GM12878 (cell line): ENCODE data around the gene HSF5. TPM values are rescaled to one million over a fixed set of nuclear protein-coding genes. Genes with fewer than 3 reads are reported as not detected.

ENCODE experiments used
- ATAC-seq: fragments of 200-7000 bp; cut with Tn5 transposase; 3 replicates; pipeline ENCODE4 v1.9.1; 2020; ENCODE audit warnings: mild to moderate bottlenecking, moderate library complexity
- BruUV-seq: library from RNA; stranded (reverse); fragments of 400-500 nt; replicated peaks from 2 replicates; lab custom pipeline; 2021; lab: Mats Ljungman, UMichigan
- CTCF ChIA-PET: fragments of 300-600 bp; sonication (Branson Sonifier 250); formaldehyde crosslinking; extraction: SDS; loops from one replicate; lab custom pipeline; 2021; ENCODE audit warnings: inconsistent platforms; lab: Yijun Ruan, JAX
- POLR2A ChIA-PET: fragments of 350-600 bp; formaldehyde crosslinking; extraction: SDS; loops from one replicate; lab custom pipeline; 2021; ENCODE audit warnings: inconsistent platforms; lab: Charles Lee
- RAD21 ChIA-PET: fragments of 300-600 bp; sonication (Branson Sonifier 250); formaldehyde crosslinking; loops from one replicate; lab custom pipeline; 2023; ENCODE audit warnings: antibody characterized with exemption; ENCODE audit not compliant: unreplicated experiment; lab: Charles Lee
- SMC1A ChIA-PET: fragments of 300-600 bp; sonication (Branson Sonifier 250); formaldehyde crosslinking; loops from one replicate; lab custom pipeline; 2023; ENCODE audit not compliant: unreplicated experiment, uncharacterized antibody; lab: Charles Lee
- DNase-seq: peaks from one replicate; pipeline ENCODE4 v3.0.0-alpha.2; 2011; ENCODE audit warnings: low read depth, low spot score
- FAIRE-seq: peaks from 3 replicates; lab custom pipeline; 2011; peaks lifted over from hg19 to GRCh38; lab: Jason Lieb, UNC
- H2AFZ ChIP-seq: 2 replicates; pipeline ENCODE4 v1.6.0; 2011; ENCODE audit warnings: low read depth, low read length, control low read depth; ENCODE audit not compliant: control insufficient read depth
- H3K27ac ChIP-seq: 2 replicates; pipeline ENCODE4 v1.5.1; 2011; ENCODE audit warnings: control low read depth; ENCODE audit not compliant: control insufficient read depth, insufficient read depth
- H3K27me3 ChIP-seq, 2 experiments: replicated peaks in 1 of 2; 2 replicates each; pipeline versions ENCODE4 v1.6.0 to v1.6.1; 2011; ENCODE audit warnings: low read length in 1 of 2; ENCODE audit not compliant: control insufficient read depth in 2 of 2, insufficient read depth in 2 of 2
- H3K36me3 ChIP-seq, 2 experiments: 2 replicates each; pipeline ENCODE4 v1.5.1; 2011; ENCODE audit warnings: low read length in 1 of 2; ENCODE audit not compliant: control insufficient read depth in 2 of 2, insufficient read depth in 2 of 2
- H3K4me1 ChIP-seq: 2 replicates; pipeline ENCODE4 v1.6.1; 2011; ENCODE audit warnings: mild to moderate bottlenecking, low read length, moderate library complexity, mixed read lengths; ENCODE audit not compliant: control insufficient read depth, insufficient read depth
- H3K4me2 ChIP-seq: 2 replicates; pipeline ENCODE4 v1.6.0; 2011; ENCODE audit warnings: control low read depth; ENCODE audit not compliant: control insufficient read depth, insufficient read depth
- H3K4me3 ChIP-seq: fragments of 200-600 bp; sonication (generic); 2 replicates; pipeline ENCODE4 v1.5.1; 2016
- H3K79me2 ChIP-seq: 2 replicates; pipeline ENCODE4 v1.6.0; 2011; ENCODE audit warnings: low read length; ENCODE audit not compliant: control insufficient read depth, insufficient read depth
- H3K9ac ChIP-seq: 2 replicates; pipeline ENCODE4 v1.8.0; 2011; ENCODE audit warnings: low read length, control low read depth, mixed read lengths; ENCODE audit not compliant: control insufficient read depth, insufficient read depth
- H3K9me3 ChIP-seq: replicated peaks from 3 replicates; pipeline ENCODE4 v1.5.1; 2011; ENCODE audit warnings: mild to moderate bottlenecking, low read length; ENCODE audit not compliant: control insufficient read depth, insufficient read depth
- H4K20me1 ChIP-seq: 2 replicates; pipeline ENCODE4 v1.6.0; 2011; ENCODE audit not compliant: control insufficient read depth, insufficient read depth
- ASH2L ChIP-seq: fragments of 300-600, 200-600 bp; sonication (generic); IDR thresholded peaks from 2 replicates; pipeline ENCODE4 v1.6.1; 2017; ENCODE audit warnings: low read depth, mild to moderate bottlenecking, borderline replicate concordance
- FOS ChIP-seq: IDR thresholded peaks from 3 replicates; pipeline ENCODE4 v1.6.1; 2011; ENCODE audit warnings: borderline replicate concordance; ENCODE audit not compliant: insufficient read length; ENCODE audit errors: extremely low read depth
- HSF1 ChIP-seq: fragments of 150-350 bp; IDR thresholded peaks from 2 replicates; pipeline ENCODE4 v1.6.1; 2014; ENCODE audit warnings: mild to moderate bottlenecking, low read depth, low read length
- IRF5 ChIP-seq: fragments of 450-650 bp; IDR thresholded peaks from 2 replicates; pipeline ENCODE4 v1.6.1; 2017; ENCODE audit warnings: borderline replicate concordance
- TBL1XR1 ChIP-seq: IDR thresholded peaks from 2 replicates; pipeline ENCODE4 v1.6.1; 2012; ENCODE audit warnings: low read depth, low read length, improper control_type of control experiment
- ZBTB40 ChIP-seq: fragments of 450-650 bp; IDR thresholded peaks from 2 replicates; pipeline ENCODE4 v1.6.1; 2016; ENCODE audit warnings: mild to moderate bottlenecking, moderate library complexity, borderline replicate concordance
- WGBS: methylation state at CpG from one replicate; pipeline ENCODE4 v1.1.6; 2016; ENCODE audit warnings: low lambda C conversion rate; ENCODE audit not compliant: insufficient replicate concordance, insufficient coverage; ENCODE audit errors: missing lambda C conversion rate; 5-methylcytosine and 5-hydroxymethylcytosine counted together
- in situ Hi-C: fragments of 300-500 bp; cut with MboI; formaldehyde crosslinking; loops from 9 replicates; pipeline ENCODE4 v1.14.3; 2018; ENCODE audit warnings: mixed read lengths
- intact Hi-C: fragments of 100-400 bp; cut with micrococcal nuclease; formaldehyde crosslinking; loops from one replicate; pipeline ENCODE4 v1.14.2; 2022; ENCODE audit not compliant: unreplicated experiment
- polyA plus RNA-seq, 11 experiments: library from polyadenylated mRNA; depleted of rRNA in 4 of 11; unstranded in 6 of 11; stranded (reverse) in 5 of 11; fragments of >200 nt; fragmentation: Nextera tagmentation in 4 of 11; fragmentation: Illumina TruSeq in 1 of 11; extraction: Ambion mirVana in 4 of 11; extraction: Trizol in 1 of 11; gene quantifications; 1 replicate in 1 of 11; 2 replicates in 10 of 11; pipeline versions ENCODE4 v1.2.1 to v1.2.3, GENCODE V29; 2011 to 2016; ENCODE audit warnings: inconsistent platforms in 2 of 11, missing spikeins in 2 of 11, low read depth in 1 of 11
- total RNA-seq, 4 experiments: library from RNA; depleted of rRNA in 3 of 4; stranded (reverse); fragments of >200 nt in 3 of 4; fragmentation: Illumina TruSeq in 1 of 4; extraction: Trizol in 1 of 4; gene quantifications; 2 replicates each; pipeline versions ENCODE4 v1.2.1 to v1.2.3, GENCODE V29; 2013 to 2021

HSF5 gene
- total and polyA plus RNA-seq, 10 of the 15 experiments (the other 5 are each of a cell fraction or from before 2014, with no cell fraction given), result 0.02 to 0.18 (median 0.06) TPM; not detected in 4

GRCh38 chr17:58516644-58517377 is 28.6 kb upstream of the HSF5 start:
- peaks cover 0 to 3% of the 10 kb centered on the region in 2 experiments; a peak in 2 of 4 replicates for H3K36me3 ChIP-seq
- no TSS peak for BruUV-seq
- CTCF ChIA-PET, result no interaction called here
- 0 out of 2 replicates have a peak, but pooled peaks cover 2% of the 10 kb centered on the region for H4K20me1 ChIP-seq
- no peak for DNase-seq
- FAIRE-seq, result no peak
- SMC1A ChIA-PET, result interaction anchor here (0.7 kb wide), 1 partner anchor 68 kb away, joined by 4 read pairs; no protein-coding TSS in a partner anchor
- no peaks in the 10 kb centered on the region for H3K27me3 ChIP-seq
- peaks cover 36% of the 10 kb centered on the region for H3K79me2 ChIP-seq
- H3K27ac ChIP-seq, result peak overlapping the region; percentile 84
- no peak for TF ChIP-seq FOS
- TF ChIP-seq ZBTB40, result no peak
- TF ChIP-seq TBL1XR1, result no peak
- no peak for TF ChIP-seq ASH2L
- no peak for TF ChIP-seq IRF5
- TF ChIP-seq HSF1, result no peak
- ATAC-seq, result no peak
- POLR2A ChIA-PET, result interaction anchor here (1.5 kb wide), 1 partner anchor 19 kb away, joined by 3 read pairs; no protein-coding TSS in a partner anchor
- H3K4me2 ChIP-seq, result peak overlapping the region; percentile 98
- H3K4me3 ChIP-seq, result peak overlapping the region; percentile 99
- H2AFZ ChIP-seq, result peak overlapping the region; percentile 51; the same call in 1 of the 2 replicates
- intact Hi-C loops, result loop anchor here (5.0 kb wide), 2 partner anchors 100 to 175 kb away; no protein-coding TSS in a partner anchor
- RAD21 ChIA-PET, result interaction anchor here (3.9 kb wide), 1 partner anchor 487 kb away, joined by 37 read pairs; no protein-coding TSS in a partner anchor
- H3K9ac ChIP-seq, result peak overlapping the region; percentile 97
- in situ Hi-C loops, result no loop called here
- H3K9me3 ChIP-seq, result no peaks in the 10 kb centered on the region; the same call in 2 of the 3 replicates
- peaks cover 24% of the 10 kb centered on the region for H3K4me1 ChIP-seq
- WGBS, result 75% methylated on average over 2 of the region's 2 CpGs
